Measurements from ENCODE around the gene OGA. TPM values are rescaled to one million over a fixed set of nuclear protein-coding genes. Genes with fewer than 3 reads are reported as not detected.

OGA gene
- total RNA-seq, 1 donor from 2014 or later: 148 TPM

DNA sequence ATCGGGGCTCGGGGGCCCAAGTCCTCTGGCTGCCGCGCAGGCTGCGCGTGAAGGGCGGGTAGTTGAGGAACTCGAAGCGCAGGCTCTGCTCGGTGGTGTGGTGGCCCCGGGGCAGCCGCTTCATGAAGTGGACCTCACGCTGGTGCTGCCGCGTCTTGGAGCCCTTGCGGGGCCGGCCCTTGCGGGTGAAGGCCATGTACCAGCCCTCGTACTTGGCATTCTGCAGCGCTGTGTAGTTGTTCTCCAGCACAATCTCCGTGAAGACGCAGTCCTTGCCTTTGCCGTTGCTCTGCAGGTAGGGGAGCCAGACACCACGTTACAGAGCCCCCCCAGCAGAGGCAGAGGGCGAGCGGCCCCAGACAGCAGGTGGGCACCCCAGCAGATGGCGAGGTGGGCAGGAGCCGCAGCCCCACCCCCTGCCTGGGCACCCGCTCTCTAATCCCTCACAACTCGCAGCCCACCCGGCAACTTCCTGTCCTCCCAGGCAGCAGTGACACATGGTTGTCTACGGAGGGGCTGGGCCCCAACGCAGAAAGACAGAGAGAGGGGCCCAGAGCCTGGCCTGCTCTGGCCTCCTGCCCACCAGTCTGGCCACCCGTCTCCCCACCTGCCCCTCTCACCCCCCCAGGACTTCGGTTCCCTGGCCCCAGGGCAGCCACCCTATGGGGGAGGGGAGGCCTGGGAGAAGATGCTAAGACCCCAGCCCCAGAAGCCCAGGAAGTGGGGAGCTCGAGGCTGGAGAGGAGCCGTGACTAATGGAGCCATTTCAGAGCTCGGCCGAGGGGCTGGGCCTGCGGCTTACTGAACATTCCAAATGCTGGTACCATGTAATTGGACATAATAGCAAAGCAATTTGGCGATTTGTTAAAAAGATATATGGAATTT lies 47.7 kb downstream of the OGA start:
- Histone ChIP-seq H3K4me3 (ENCODE audit: low read length in 3 of 3) (no peak overlapping the region), H3K27ac (ENCODE audit: low read depth, low read length) (no peak overlapping the region)

DNA sequence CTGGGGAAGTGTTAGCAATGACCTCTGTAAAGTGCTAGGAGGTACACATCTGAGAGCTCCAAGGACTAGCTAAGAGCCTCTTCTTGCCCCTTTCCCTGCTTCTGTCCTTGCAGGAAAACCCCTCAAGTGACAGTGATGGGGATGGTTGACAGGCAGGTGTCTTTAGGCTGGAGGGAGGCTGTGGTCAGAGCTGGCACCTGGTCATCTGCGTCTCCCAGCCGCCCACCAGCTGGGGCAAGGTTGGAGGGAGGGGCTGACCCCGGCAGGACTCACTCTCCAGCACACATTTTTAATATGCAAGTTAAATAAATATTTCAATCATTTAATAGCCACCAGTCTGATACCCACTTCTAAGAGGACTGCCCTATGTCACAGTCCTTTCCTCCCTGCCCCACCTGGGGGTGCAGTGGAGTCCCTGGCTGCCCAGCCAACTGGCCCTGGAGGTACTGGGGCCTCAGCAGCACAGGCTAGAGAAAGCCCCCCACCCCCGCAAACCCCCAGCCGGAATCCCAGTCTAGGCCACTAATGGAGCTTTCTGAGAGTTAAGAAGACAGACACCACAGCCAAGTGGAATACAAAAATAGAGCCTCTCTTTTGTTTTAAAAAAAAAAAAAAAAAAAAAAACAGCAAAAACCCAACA lies 48.6 kb downstream of the OGA start:
- no peaks in the 10 kb centered on the region for H3K9me3 ChIP-seq (ENCODE audit: control insufficient read depth in 3 of 3, low read length in 3 of 3)
- peaks cover 37 to 71% (median 59%) of the 10 kb centered on the region in 3 donors for H3K27me3 ChIP-seq (ENCODE audit: control insufficient read depth in 3 of 3, insufficient read depth in 3 of 3, low read length in 3 of 3)
- H3K27ac ChIP-seq (ENCODE audit: low read depth, low read length): no peak overlapping the region
- H3K4me3 ChIP-seq (ENCODE audit: low read length in 3 of 3): no peak overlapping the region
- H3K4me1 ChIP-seq (ENCODE audit: control insufficient read depth in 3 of 3, insufficient read depth in 3 of 3, low read length in 3 of 3): no peaks in the 10 kb centered on the region
- no peaks in the 10 kb centered on the region for H3K36me3 ChIP-seq (ENCODE audit: control insufficient read depth in 3 of 3, insufficient read depth in 3 of 3, low read length in 3 of 3)
- H3K9ac ChIP-seq (ENCODE audit: low read depth in 1 of 3, low read length in 3 of 3): no peak overlapping the region

More for the DNA sequence above, 47.7 kb downstream of the OGA start:
- Histone ChIP-seq H3K27me3 (ENCODE audit: control insufficient read depth in 3 of 3, insufficient read depth in 3 of 3, low read length in 3 of 3) (peaks cover 42 to 72% (median 68%) of the 10 kb centered on the region in 3 donors), H3K9ac (ENCODE audit: low read depth in 1 of 3, low read length in 3 of 3) (no peak overlapping the region), H3K36me3 (ENCODE audit: control insufficient read depth in 3 of 3, insufficient read depth in 3 of 3, low read length in 3 of 3) (no peaks in the 10 kb centered on the region), H3K4me1 (ENCODE audit: control insufficient read depth in 3 of 3, insufficient read depth in 3 of 3, low read length in 3 of 3) (peaks cover 4 to 5% (median 4%) of the 10 kb centered on the region in 3 donors), H3K9me3 (ENCODE audit: control insufficient read depth in 3 of 3, low read length in 3 of 3) (no peaks in the 10 kb centered on the region)

DNA sequence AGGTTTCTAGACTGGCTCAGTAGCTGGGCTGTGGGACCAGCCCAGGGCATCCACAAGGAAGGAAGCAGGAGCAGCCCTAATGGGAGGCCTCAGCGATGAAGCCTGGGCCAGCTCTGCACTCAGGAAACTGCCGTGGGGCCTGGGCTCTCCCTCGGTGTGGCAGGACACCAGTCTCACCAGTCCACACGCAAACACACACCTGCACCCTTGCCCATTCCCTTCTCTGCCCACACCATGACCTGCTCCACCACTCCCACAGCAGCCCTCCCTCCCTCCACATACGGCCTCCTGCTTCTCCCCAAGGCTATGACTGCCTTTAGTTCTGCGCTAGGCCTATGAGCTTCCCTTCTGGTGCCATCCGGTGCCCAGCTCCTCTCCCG lies 49.5 kb downstream of the OGA start:
- Histone ChIP-seq H3K4me1 (ENCODE audit: control insufficient read depth in 3 of 3, insufficient read depth in 3 of 3, low read length in 3 of 3) (no peaks in the 10 kb centered on the region), H3K9ac (ENCODE audit: low read depth in 1 of 3, low read length in 3 of 3) (no peak overlapping the region), H3K27me3 (ENCODE audit: control insufficient read depth in 3 of 3, insufficient read depth in 3 of 3, low read length in 3 of 3) (peaks cover 31 to 65% (median 50%) of the 10 kb centered on the region in 3 donors), H3K9me3 (ENCODE audit: control insufficient read depth in 3 of 3, low read length in 3 of 3) (no peaks in the 10 kb centered on the region), H3K27ac (ENCODE audit: low read depth, low read length) (no peak overlapping the region), H3K4me3 (ENCODE audit: low read length in 3 of 3) (no peak overlapping the region), H3K36me3 (ENCODE audit: control insufficient read depth in 3 of 3, insufficient read depth in 3 of 3, low read length in 3 of 3) (no peaks in the 10 kb centered on the region)

DNA sequence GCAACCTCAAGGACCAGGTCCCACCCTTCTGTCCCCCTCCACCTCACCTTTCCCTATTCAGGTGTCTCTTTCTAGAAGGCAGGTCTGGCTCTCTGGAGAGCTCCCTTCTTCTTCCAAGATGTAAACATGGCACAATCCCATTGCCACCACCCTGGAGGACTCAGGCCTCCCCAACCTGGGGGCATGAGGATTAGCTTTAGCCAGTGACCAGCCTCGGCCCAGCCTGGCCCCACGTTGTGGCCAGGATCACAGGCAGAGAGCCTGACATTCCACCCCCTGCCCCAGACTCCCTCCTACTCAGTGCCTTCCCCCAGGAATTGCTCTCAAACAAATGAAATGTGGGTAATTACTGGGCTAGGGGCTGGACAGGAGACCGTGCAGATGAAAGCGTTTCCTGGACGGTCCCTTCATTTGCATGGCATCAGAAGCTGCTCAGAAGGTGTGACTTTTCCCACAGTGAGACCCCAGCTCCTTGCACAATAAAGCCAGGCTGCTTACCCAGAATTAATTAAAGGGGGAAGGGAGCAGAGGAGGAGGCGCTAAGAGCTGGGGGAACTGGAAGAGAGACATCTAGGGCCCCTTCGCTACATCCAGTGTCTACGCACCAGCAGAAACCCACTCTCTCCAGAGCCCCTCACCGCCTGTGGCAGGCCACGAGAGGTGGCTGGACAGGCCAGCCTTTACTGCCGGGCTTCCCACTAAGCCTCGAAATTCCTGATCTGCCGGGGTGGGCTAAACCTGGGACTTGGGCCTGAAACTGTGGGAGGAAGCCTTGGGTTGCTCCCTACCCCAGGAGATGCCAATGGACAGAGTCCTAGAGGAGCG lies 50.1 kb downstream of the OGA start:
- no peaks in the 10 kb centered on the region for H3K9me3 ChIP-seq (ENCODE audit: control insufficient read depth in 3 of 3, low read length in 3 of 3)
- no peaks in the 10 kb centered on the region for H3K4me1 ChIP-seq (ENCODE audit: control insufficient read depth in 3 of 3, insufficient read depth in 3 of 3, low read length in 3 of 3)
- no peak overlapping the region for H3K27ac ChIP-seq (ENCODE audit: low read depth, low read length)
- no peaks in the 10 kb centered on the region for H3K36me3 ChIP-seq (ENCODE audit: control insufficient read depth in 3 of 3, insufficient read depth in 3 of 3, low read length in 3 of 3)
- H3K9ac ChIP-seq (ENCODE audit: low read depth in 1 of 3, low read length in 3 of 3): no peak overlapping the region
- no peak overlapping the region for H3K4me3 ChIP-seq (ENCODE audit: low read length in 3 of 3)
- peaks cover 27 to 63% (median 45%) of the 10 kb centered on the region in 3 donors for H3K27me3 ChIP-seq (ENCODE audit: control insufficient read depth in 3 of 3, insufficient read depth in 3 of 3, low read length in 3 of 3)

DNA sequence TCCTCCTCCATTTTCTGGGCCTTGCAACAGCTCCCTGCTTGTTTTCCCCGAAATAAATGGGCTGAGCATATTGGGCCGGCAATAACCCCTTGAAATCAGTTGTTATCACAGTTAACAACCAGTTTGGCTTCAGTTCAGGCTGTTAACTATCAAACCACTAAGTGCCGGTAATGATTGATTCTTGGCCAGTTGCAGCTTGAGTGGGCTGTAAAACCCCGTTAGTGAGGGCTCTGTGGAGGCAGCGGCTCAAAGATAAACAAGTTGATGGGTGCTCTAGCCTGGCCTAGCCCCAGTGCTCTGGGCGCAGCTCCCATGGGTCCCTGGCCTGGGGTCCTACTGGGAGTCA lies 50.7 kb downstream of the OGA start:
- no peak overlapping the region for H3K4me3 ChIP-seq (ENCODE audit: low read length in 3 of 3)
- H3K27ac ChIP-seq (ENCODE audit: low read depth, low read length): no peak overlapping the region
- peaks cover 21 to 61% (median 39%) of the 10 kb centered on the region in 3 donors for H3K27me3 ChIP-seq (ENCODE audit: control insufficient read depth in 3 of 3, insufficient read depth in 3 of 3, low read length in 3 of 3)

DNA sequence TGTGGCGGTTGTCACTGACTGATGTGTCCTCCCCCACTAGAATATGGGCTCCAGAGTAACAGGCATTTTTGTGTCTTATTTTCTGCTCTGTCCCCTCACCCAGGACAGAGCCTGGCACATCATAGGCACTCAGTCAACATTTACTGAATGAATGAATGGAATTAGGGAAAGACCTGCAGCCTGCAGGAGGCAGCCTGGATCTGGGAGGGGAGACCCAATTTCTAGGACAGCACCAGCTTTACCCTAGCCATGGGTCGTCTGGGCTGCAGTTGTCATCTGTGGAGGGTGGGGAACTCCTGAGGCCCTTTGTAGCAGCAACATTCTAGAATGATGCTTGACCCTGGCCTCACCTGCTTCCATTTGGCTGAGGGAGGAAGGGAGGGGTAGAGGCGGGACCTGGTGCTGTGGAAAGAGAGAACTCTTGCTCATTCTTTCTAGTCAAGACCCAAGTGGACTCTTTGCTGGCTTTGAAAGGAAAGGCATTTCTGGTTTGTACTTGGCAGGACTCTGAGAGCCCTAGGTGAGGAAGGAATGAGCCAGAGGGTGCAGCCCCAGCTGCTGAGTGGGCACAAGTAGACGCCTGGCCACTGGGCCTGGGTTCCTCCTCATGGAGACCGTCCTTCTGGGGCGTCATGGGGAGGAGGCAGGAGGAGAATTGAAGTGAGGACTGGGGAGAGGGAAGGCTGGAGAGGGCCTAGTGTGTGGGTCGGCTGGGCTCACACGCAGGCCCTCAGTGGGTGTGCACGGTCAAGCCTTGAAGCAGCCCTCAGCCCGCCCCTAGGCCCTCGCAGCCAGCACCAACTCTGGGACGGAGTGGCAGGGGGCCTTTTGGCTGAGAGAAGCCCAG lies 51.3 kb downstream of the OGA start:
- no peak overlapping the region for H3K9ac ChIP-seq (ENCODE audit: low read depth in 1 of 3, low read length in 3 of 3)
- no peaks in the 10 kb centered on the region for H3K4me1 ChIP-seq (ENCODE audit: control insufficient read depth in 3 of 3, insufficient read depth in 3 of 3, low read length in 3 of 3)
- H3K4me3 ChIP-seq (ENCODE audit: low read length in 3 of 3): no peak overlapping the region
- no peaks in the 10 kb centered on the region for H3K9me3 ChIP-seq (ENCODE audit: control insufficient read depth in 3 of 3, low read length in 3 of 3)
- no peak overlapping the region for H3K27ac ChIP-seq (ENCODE audit: low read depth, low read length)
- peaks cover 15 to 56% (median 33%) of the 10 kb centered on the region in 3 donors for H3K27me3 ChIP-seq (ENCODE audit: control insufficient read depth in 3 of 3, insufficient read depth in 3 of 3, low read length in 3 of 3)
- no peaks in the 10 kb centered on the region for H3K36me3 ChIP-seq (ENCODE audit: control insufficient read depth in 3 of 3, insufficient read depth in 3 of 3, low read length in 3 of 3)

More for the DNA sequence above, 50.7 kb downstream of the OGA start:
- Histone ChIP-seq H3K36me3 (ENCODE audit: control insufficient read depth in 3 of 3, insufficient read depth in 3 of 3, low read length in 3 of 3) (no peaks in the 10 kb centered on the region), H3K4me1 (ENCODE audit: control insufficient read depth in 3 of 3, insufficient read depth in 3 of 3, low read length in 3 of 3) (no peaks in the 10 kb centered on the region), H3K9me3 (ENCODE audit: control insufficient read depth in 3 of 3, low read length in 3 of 3) (no peaks in the 10 kb centered on the region), H3K9ac (ENCODE audit: low read depth in 1 of 3, low read length in 3 of 3) (no peak overlapping the region)

DNA sequence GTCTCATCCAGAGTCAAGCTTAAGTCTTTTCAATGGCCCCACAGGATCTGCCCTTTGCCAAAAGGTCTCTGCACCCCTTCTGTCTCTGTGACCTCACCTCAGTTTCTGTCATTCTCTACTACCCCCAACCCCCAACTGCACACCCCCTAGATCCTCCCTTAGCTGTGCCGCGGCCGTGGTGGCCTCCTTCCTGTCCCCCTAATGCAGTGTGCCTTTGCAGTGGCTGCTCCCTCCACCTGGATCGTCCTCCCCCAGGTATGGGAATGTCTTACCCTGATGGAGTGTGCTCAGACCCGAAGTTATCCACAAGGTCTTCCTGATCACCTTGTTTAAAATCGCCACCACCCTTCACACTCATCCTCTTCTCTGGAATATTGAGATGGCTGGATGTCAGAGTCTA lies 51.9 kb downstream of the OGA start:
- Histone ChIP-seq H3K9me3 (ENCODE audit: control insufficient read depth in 3 of 3, low read length in 3 of 3) (no peaks in the 10 kb centered on the region), H3K9ac (ENCODE audit: low read depth in 1 of 3, low read length in 3 of 3) (no peak overlapping the region), H3K4me1 (ENCODE audit: control insufficient read depth in 3 of 3, insufficient read depth in 3 of 3, low read length in 3 of 3) (no peaks in the 10 kb centered on the region), H3K36me3 (ENCODE audit: control insufficient read depth in 3 of 3, insufficient read depth in 3 of 3, low read length in 3 of 3) (no peaks in the 10 kb centered on the region), H3K27me3 (ENCODE audit: control insufficient read depth in 3 of 3, insufficient read depth in 3 of 3, low read length in 3 of 3) (peaks cover 13 to 60% (median 31%) of the 10 kb centered on the region in 3 donors), H3K27ac (ENCODE audit: low read depth, low read length) (no peak overlapping the region), H3K4me3 (ENCODE audit: low read length in 3 of 3) (no peak overlapping the region)

DNA sequence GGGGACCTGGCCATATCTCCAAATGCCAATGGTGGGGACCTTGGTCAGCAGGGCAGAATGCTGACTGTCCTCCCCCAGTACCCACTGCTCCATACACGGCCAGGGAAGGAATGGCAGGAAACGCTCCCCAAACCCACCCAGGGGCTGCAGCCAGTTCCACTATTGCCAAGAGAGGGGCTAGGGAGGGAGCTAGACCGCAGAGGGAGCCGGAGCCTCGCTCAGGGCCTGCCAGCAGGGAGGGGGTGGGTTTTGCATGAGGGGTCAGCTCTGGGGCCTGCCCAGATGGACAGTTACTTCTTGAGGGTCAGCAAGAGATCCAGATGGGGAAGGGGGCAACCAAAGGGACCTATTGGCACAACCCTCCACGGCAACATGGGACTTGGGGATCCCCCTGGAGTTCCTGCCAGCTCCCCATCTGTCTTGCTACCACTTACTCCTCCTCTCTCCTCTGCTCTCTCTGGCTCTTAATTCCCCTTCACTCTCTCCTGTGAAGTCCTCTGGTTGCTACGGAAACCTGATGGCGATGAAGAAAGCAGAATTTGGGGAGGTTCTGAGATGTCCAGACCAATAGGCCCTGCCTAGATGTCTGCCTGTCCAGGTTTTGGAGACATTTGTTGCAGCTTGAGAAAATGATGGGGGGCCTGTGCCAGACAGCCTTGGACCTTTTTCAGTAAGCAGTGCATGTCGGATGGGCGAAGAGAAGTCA lies 55.0 kb downstream of the OGA start:
- Histone ChIP-seq H3K27me3 (ENCODE audit: control insufficient read depth in 3 of 3, insufficient read depth in 3 of 3, low read length in 3 of 3) (peaks cover 7 to 42% (median 13%) of the 10 kb centered on the region in 3 donors), H3K36me3 (ENCODE audit: control insufficient read depth in 3 of 3, insufficient read depth in 3 of 3, low read length in 3 of 3) (no peaks in the 10 kb centered on the region)

DNA sequence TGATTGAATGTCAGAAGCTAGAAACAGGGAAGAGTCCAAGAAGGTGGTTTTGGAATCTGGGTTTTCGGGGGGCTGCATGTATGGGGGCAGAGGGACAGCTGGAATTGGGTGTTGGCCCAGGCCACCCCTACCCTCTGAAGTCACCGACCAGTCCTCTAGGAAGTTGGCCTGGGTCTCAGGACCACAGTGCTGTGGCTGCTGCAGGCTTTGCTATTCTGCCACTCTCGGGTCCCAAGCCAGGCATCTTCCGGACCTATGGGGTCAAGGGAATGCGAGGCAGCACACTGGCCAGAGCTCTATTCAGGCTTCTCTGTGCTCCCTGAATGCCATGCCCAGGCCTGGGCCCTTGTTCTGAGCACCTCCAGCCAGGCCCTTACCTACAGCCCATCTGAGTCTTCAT lies 55.5 kb downstream of the OGA start:
- Histone ChIP-seq H3K9ac (ENCODE audit: low read depth in 1 of 3, low read length in 3 of 3) (no peak overlapping the region), H3K4me3 (ENCODE audit: low read length in 3 of 3) (no peak overlapping the region), H3K9me3 (ENCODE audit: control insufficient read depth in 3 of 3, low read length in 3 of 3) (no peaks in the 10 kb centered on the region), H3K27ac (ENCODE audit: low read depth, low read length) (no peak overlapping the region), H3K36me3 (ENCODE audit: control insufficient read depth in 3 of 3, insufficient read depth in 3 of 3, low read length in 3 of 3) (no peaks in the 10 kb centered on the region), H3K27me3 (ENCODE audit: control insufficient read depth in 3 of 3, insufficient read depth in 3 of 3, low read length in 3 of 3) (peaks cover 7 to 41% (median 11%) of the 10 kb centered on the region in 3 donors), H3K4me1 (ENCODE audit: control insufficient read depth in 3 of 3, insufficient read depth in 3 of 3, low read length in 3 of 3) (peaks cover 0 to 8% (median 0%) of the 10 kb centered on the region in 3 donors)

More for the DNA sequence above, 55.0 kb downstream of the OGA start:
- H3K9ac ChIP-seq (ENCODE audit: low read depth in 1 of 3, low read length in 3 of 3): no peak overlapping the region
- no peak overlapping the region for H3K4me3 ChIP-seq (ENCODE audit: low read length in 3 of 3)
- H3K9me3 ChIP-seq (ENCODE audit: control insufficient read depth in 3 of 3, low read length in 3 of 3): no peaks in the 10 kb centered on the region
- H3K27ac ChIP-seq (ENCODE audit: low read depth, low read length): no peak overlapping the region
- H3K4me1 ChIP-seq (ENCODE audit: control insufficient read depth in 3 of 3, insufficient read depth in 3 of 3, low read length in 3 of 3): peaks cover 0 to 4% (median 0%) of the 10 kb centered on the region in 3 donors
